Suppressor macrophage treated with lipopolysaccharide for 1 hour (primary cell): ENCODE results near the gene RND1.
"Not testable (repeated sequence)": the region's sequence is repeated elsewhere in the genome, so short reads cannot be mapped to it uniquely, and the experiment has no call there.

Source experiments
- DNase-seq, 3 donors: peaks; one replicate each; pipeline ENCODE4 v3.0.0-alpha.2; 2020 to 2022

RND1 gene

DNA sequence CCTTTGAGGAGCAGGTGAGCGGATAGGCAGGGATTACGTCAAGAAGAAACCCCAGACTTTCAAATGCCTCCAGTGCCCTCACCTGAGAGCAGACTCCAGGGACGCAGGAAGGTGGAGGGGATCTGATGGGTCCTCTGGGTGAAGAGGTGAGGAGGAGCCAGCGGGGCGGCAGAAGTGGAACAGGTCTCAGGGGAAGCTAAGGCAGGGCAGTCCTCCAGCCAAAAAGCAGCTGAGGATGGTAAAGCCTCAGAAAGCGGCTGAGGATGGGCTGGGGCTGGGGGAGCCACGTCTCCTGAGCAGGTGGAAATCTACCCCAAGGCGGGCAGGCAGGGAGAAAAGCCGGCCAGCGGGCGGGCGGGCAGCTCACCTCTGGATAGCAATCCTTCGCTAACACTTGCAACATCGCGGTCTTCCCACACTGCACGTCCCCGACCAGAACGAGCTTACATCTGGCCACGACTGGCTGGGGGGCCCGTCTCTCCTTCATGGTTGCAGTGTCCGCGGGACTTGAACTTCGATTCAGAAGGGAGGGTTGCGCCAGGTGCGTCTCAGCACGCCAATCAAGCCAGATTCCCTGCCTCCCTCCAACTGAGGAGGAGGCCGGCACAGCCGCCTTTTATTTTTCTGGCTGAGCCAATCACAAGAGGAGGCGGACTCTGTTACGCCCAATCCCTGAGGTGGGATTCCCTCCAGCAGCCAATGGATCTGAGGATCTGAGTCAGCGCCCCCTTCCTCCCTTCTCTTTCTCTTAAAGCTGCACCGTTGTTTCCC, at the start of gene RND1:
Gene RND1, minus strand, starts transcription at position 590 of the 771 bp plus-strand sequence. Its CDS starts 103 bp downstream, at position 487.
- DNase-seq, result peak; percentile 96 to 99 (median 97)

DNA sequence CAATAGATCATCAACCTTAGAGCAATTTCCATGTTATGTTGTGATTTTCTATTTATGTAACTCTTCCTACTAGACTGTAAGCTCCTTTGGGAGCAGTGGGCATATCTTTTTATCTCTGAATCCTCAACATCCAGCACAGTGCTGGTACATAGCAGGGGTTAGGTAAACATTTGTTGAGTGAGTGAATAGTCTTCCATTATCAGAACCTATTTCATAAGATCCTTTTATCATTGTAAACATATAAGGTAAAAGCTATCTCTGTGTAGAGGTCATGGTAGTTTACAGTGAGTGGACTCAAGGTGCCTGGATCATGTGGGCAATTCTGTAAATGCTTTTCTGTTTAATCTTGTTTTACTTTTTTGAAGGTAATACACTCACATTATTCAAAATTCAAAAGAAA, 44.5 kb upstream of the RND1 start:
- no peak for DNase-seq

DNA sequence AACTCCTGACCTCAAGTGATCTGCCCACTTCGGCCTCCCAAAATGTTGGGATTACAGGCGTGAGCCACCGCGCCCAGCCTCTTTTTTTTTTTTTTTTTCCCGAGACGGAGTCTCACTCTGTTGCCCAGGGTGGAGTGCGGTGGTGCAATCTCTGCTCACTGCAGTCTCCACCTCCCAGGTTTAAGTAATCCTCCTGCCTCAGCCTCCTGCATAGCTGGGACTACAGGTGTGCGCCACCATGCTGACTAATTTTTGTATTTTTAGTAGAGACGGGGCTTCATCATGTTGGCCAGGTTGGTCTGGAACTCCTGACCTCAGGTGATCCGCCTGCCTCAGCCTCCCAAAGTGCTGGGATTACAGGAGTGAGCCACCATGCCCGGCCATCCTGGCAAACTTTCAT, 44.0 kb upstream of the RND1 start:
- DNase-seq, result not testable (repeated sequence)

DNA sequence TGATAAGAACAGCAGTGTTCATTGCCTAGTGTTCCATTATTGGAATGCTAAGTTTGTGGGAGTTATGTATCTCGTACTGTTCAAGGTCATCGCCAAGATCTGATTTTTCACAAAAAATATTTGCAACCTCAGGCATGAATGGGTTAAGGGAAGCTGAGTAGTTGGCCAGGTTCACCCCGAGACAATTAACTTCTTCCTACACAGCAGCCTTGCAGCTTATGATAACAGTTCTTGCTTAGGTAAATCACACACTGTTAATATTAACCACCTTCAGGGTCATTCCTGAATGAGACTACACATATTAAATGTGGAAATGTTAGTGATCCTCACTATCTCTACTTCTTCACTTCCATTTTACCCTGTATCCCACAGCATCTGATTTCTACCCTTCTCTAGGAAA, 41.6 kb upstream of the RND1 start:
- DNase-seq, result no peak

DNA sequence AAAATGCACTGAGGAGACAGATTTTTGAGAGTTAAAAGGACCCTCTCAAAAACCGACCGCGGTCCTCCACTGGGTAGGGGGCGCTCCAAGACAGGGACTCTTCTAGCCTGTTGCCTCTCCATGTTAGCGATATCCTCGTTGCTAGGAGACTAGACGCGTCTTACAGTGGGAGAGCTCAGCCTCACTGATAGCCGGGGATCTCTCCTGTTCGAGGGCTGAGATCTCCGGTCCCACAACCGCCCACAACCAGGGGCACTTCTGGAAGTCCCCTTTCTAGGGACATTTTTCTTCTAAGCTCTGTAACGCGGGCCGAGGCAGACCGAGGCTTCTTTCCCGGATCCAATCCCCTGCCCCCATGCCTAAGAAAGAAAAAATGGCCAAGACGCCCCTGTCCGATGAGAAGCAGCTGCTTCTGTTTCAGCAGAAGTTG, 38.3 kb upstream of the RND1 start:
- DNase-seq, result peak; percentile 82 to 89 (median 84)

DNA sequence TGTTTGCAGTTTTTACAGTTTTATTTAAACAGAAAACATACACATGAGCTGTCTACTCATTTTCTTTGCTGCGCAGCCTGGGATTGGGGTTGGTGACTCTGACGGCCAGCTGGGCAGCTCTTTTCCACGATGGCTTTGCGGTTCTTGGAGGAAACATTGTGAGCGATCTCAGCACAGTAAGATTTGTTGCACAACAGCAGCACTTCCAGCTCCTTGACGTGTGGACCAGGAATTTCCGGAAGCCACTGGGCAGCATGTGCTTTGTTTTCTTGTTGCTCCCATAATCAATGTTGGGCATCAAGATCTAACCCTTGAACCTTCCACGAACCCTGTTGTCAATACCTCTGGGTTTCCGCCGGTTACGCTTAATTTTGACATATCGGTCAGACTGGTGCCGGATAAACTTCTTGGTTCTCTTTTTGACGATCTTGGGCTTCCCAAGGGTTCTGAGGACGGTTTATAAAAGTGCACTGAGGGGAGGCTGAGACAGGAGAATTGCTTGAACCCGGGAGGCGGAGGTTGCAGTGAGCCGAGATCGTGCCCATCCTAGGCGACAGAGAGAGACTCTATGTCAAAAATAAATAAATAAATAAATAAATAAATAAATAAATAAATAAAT, 37.8 kb upstream of the RND1 start:
- DNase-seq, result peak; percentile 63 to 80 (median 75)

DNA sequence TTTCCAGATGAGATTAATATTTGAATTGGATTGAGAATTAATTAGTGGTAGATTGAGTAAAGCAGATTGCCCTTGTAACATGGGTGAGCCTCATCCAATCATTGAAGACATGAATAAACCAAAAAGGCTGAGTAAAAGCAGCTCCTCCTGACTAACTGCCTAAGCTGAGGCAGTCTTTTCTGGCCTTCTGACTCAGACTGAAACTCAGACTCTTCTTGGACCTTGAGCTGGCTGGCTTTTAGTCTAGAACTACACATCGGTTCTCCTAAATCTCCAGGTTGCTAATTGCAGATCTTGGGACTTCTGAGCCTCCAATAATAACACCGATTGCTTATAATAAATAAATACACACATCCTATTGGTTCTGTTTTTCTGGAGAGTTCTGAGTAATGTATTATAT, 35.6 kb upstream of the RND1 start:
- peak; percentile 20 to 44 (median 38) for DNase-seq

DNA sequence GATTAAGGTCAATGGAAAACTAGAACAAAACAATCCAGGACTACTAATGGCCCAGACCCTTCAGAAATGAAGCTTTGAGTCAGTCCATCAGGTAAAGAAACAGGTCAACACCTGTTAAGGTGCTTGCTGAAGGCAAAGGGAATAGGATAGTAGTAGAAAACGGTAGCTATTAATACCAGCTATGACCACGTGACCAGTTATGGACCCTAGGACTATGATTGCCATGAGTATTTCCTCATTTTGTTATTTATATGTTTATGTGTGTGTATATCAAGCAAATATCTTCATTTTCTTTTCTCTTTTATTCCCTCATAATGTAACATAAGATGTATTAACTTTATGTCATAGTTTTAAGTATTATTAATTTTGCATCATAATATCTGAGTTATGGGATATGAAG, 34.0 kb upstream of the RND1 start:
- no peak for DNase-seq

DNA sequence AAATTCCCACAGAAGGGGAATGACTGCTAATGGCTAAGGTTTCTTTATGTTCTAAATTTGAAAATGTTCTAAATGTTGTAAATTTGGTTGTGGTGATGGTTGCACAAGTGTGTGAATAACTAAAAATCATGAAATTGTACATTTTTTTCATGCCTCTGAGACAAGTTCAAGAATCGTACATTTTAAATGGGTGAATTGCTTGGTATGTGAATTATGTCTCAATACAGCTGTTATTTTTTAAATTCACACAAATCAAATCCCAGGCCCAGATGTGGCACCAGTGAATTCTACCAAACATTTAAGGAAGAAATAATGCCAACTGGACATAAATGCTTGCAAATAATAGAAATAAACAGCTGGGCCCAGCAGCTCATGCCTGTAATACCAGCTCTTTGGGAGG, 28.6 kb upstream of the RND1 start:
- DNase-seq, result no peak

DNA sequence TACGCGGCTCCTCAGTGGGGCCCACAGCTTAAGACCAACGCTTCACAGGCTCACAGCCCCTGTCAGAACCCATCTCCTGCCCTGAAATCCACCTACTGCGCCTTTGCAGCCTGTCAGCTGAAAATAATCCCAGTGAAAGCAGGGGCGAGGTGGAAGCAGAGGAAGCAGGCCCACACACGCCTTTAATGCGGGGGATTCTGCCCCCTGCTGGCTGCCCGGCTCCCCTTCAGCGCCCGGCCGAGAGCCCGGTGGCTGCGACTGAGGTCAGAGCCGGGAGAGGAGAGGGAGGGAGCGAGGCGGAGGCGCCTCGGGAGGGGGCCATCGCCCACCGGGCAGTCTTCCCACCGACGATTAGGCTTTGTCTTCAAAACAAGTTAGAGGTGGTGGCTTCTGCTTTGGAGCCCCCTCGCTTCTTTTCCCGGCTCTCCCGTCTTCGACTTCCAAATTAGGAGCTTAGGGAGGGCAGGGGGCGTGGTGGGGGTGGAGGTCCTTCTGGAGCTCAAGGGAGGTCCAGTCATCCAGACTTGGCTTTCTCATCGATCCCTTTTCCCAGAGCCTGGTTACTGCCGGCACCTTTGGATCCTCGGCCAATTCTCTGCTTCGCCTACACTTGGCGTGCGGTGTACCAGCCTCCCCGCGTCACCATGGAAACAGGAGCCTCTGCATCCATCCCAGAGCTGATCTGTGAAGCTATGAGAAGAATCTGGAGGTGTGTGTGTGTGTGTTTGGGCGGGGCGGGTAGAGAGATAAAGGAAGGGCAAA, 25.2 kb upstream of the RND1 start:
- peak; percentile 85 to 93 (median 89) for DNase-seq

DNA sequence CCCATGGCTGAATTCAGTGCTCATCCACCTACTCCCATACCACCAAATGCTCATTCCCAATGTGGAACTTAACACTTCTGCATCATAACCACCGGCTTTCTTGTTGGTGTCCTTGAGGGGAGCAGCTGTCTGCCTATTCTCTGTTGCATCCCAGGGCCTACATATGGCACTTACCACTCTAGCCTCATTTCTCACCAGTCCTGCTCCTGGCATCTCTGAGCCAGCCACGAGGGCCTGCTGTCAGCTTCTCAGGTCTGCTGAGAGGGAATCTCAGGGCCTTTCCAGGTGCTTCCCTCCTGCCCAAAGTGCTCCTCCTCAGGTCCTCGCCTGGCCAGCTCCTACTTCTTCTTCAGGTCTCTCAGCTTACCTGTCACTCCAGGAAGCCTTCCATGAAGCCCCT, 24.0 kb upstream of the RND1 start:
- no peak for DNase-seq

DNA sequence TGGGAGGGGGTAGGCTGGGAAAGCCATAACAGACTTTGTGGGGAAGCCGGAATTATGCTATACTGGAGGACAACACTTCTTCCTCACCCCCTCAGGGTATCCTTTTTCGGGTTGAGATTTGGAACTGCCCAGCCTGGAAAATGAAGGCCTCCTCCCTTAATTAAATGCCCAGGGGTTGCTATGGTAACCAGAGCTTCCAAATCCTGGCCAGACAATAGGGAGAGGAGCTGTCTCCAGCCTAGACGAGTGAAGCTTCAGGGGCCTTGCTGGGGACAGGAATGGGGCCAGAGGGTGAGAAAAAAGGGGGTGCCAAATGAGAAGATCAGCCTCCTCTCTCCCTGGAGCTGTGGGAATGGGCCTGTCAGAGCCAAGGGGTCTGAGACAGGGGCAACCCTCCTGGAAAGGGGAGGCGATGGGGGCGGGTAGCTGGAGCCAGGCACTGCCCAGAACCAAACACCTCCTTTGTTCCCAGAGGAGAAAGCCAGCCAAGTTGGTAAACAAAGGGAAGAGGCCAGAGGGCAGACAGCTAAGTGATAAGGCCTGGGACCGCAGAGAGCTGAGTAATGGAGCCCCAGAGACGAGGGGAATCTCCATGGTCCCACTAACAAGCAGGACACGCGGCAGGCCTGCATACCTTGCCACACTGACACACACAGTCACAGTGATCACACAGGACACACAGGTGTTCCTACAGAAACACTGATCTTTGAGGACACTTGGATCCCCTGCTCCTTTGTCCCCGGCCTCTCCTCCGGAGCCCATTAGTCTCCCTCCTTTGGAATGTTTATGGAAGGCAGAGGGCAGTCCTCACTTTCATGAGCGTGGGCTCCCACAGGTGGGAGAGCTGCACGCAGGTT, 17.9 kb upstream of the RND1 start:
- peak in 1 of 3 donors; percentile 17 for DNase-seq

DNA sequence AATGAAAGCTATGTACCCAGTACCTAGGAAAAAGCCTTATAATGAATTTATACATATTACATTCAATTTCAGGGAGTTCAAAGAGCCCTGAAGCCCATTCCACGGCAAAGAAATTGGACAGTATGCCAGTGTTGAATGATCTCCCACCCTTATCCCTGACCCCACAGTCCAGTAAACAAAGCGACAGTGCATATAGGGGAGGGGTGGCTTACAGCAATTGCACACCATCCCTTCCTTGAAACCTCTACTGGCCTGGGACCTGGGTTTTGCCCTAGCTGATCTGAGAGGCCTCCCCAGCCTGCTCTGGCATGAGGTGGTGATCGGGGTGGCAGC, 17.3 kb upstream of the RND1 start:
- DNase-seq, result no peak

DNA sequence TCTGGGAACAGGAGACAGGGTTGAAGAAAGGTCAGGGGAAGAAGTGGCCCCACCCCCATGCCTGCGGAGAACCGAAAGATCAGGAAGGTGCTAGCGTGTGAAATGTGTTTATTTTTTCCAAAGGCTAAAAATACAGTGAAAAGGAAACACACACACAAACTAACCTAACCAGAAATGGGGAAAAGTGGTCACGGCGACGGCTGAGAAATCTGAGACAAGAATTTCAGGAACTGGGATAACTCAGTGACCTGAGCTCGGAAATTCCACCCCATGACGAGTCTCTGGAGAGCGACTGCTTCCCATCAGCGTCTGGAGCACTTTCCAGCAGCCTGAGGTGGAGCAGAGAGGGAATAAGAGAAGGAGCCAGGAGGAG, 16.6 kb upstream of the RND1 start:
- peak; percentile 81 to 92 (median 84) for DNase-seq

DNA sequence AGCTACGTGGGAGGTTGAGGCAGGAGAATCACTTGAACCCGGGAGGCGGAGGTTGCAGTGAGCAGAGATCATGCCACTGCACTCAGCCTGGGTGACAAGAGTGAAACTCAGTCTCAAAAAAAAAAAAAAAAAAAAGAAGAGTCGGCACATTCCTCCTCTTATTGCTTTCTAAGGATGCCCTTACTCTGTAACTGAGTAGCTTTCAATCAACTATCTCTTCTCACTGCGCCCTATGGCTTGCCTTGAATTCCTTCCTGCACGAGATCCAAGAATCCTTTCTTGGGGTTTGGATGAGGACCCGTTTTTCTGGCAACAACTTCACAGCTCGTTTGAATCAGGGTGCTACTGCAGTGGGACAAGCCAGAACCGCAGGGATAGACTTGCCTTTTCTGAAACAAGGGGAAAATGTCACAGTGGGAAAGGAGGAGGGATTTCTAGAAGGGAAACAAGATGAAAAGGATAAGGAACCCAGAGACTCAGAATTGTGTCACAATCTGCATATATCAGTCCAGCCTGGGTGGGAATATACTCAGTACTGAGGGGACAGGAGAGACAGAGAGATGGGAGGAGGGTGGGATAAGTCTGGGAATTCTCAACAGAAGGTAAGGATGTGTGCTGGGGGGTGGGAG, 16.1 kb upstream of the RND1 start:
- peak in 2 of 3 donors; percentile 36 to 62 for DNase-seq

DNA sequence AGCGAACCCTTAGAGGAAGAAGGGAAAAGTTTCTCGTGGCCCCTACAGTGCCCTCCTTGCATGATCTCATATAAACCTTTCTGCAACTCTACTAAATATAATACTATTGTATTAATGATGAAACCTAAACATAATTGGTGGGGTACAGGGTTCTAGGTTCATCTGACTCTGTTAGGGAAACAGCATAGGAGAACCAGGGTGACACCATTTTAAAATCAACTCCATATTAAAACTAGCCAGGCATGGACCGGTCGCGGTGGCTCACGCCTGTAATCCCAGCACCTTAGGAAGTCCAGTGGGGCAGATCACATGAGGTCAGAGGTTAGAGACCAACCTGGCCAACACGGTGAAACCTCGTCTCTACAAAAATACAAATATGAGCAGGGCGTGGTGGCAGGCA, 15.0 kb upstream of the RND1 start:
- DNase-seq, result no peak

DNA sequence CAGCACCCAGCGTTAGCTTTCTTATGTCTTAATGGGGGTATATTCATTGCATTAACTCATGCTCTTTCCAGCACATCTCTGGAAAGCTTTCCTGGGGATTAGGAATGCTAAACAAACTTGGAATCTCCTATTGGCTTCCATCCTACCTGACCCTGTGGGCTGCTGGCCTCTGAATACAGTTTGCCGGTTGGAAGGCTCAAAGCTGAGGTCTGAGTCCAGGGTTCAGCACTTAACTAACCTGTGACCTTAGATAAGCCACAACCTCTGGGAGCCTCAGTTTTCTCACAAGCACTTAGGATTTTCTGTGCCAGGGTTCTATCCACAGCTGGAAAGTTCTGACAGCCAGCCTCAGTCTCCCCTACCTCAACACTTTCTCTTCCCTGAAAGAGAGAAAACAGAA, 12.9 kb upstream of the RND1 start:
- no peak for DNase-seq

DNA sequence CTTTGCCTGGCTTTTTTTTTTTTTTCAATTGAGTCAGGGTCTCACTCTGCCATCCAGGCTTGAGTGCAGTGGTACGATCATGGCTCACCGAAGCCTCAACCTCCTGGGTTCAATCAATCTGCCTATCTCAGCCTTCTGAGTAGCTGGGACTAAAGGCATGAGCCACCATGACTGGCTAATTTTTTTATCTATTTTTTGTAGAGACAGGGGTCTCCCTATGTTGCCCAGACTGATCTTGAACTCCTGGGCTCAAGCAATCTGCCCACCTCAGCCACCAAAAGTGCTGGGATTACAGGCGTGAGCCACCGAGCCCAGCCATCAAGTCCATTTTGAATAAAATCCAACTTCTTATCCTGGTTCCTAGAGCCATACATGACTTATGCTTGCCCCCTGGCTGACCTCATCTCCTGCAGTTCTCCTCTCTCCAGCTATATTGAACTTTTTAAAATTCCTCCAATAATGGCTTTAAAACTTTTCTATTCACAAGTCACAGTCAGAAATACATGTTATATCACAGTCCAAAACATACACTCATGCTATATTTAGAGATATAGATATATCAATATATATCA, 10.4 kb upstream of the RND1 start:
- DNase-seq, result no peak

DNA sequence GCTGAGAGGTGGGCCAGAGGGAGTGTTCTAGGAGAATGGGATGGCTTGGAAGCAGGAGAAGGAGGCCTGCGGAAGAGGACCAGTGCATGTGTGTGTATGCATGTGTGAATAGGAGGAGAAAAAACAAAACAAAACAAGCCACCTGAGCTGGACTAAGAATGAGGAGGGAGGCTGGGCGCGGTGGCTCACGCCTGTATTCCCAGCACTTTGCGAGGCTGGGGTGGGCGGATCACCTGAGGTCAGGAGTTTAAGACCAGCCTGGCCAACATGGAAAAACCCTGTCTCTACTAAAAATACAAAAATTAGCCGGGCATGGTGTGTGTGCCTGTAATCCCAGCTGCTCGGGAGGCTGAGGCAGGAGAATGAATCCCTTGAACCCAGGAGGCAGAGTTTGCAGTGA, 7.9 kb upstream of the RND1 start:
- not testable (repeated sequence) for DNase-seq

DNA sequence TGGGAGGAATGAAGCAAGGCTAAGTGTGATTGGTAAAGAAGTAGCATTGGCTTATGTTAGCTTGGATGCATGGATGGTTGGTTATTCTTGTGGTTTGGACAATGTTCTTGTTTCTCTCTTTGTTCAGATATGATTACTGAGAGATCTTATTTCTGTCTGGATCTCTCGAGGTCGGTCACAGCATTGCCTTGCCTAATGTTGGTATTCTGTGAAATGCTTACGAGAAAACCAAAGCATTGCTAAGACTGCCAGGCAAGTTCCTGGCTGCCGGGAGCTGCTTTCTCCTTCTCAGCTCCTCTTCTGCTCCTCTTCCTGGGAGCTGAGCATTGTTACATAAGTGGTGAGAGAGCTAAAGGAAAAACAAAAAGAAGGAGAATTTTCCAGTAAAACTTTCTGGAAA, 7.4 kb upstream of the RND1 start:
- peak in 1 of 3 donors; percentile 15 for DNase-seq

DNA sequence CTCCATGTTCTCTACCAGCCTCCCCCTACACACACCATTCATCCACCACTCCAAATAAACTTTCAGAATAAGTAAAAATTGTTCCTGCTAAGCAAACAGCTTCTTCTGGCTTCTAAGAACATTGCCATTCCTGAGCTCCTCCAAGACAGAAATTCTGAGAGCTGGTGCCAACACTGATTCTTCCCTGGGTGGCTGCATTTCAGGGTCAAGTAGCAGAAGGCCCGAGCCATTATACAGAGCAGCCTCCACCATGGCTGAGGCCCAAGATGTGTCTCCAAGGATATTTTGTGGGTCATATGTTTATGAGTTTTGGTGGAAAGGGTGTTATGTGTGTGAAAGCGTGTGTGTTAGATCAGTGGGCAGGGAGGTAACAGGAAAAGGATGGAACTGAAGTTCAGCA, 3.5 kb upstream of the RND1 start:
- DNase-seq, result no peak

DNA sequence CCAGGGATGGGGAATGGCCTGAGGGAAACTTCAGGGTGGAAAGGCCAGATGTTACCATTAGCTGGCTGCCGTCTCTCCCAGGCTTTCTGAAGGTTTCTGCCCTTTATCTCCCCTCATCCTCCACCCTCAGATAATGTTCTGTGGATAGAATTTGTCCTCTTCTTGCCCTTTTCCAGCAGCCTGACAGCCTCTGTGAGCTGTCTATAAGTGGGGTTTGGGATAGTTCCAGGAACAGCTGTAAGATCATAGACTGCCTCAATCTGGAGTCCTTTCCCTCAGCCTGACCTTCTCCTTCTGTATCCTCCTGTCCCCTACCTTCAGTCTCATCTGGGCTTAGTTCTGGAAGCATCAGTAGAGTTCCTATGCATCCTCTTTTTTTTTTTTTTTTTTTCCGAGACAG, 2.8 kb upstream of the RND1 start:
- DNase-seq, result no peak
